HG03025 (cell line): Measurements from ENCODE around the gene TMEM94.
"Not testable (repeated sequence)": the region's sequence is repeated elsewhere in the genome, so short reads cannot be mapped to it uniquely, and the experiment has no call there.

ENCODE experiments used
- ATAC-seq: cut with Tn5 transposase; IDR thresholded peaks from one replicate; pipeline ENCODE4 v1.9.1; 2021; ENCODE audit warnings: mild to moderate bottlenecking, moderate library complexity; ENCODE audit not compliant: unreplicated experiment, low FRiP score

The TMEM94 gene

GRCh38 chr17:75475144-75475835 is 18.9 kb downstream of the TMEM94 start:
- ATAC-seq = no peak

GRCh38 chr17:75475851-75476250 is 19.4 kb downstream of the TMEM94 start:
- no peak for ATAC-seq

- no peak for ATAC-seq
Measured at GRCh38 chr17:75476271-75476671, 19.8 kb downstream of the TMEM94 start.

- no peak for ATAC-seq
Measured at GRCh38 chr17:75476752-75477489, 20.5 kb downstream of the TMEM94 start.

- ATAC-seq = not testable (repeated sequence)
Measured at GRCh38 chr17:75477490-75477862, 21.0 kb downstream of the TMEM94 start.

- ATAC-seq = no peak
Measured at GRCh38 chr17:75478508-75478907, 22.1 kb downstream of the TMEM94 start.

- ATAC-seq = no peak
Measured at GRCh38 chr17:75480281-75480680, 23.8 kb downstream of the TMEM94 start.

GRCh38 chr17:75481194-75482068 is 25.0 kb downstream of the TMEM94 start:
- no peak for ATAC-seq

- ATAC-seq = no peak
Measured at GRCh38 chr17:75482098-75482942, 25.9 kb downstream of the TMEM94 start.

- ATAC-seq = no peak
Measured at GRCh38 chr17:75485688-75486087, 29.3 kb downstream of the TMEM94 start.

GRCh38 chr17:75486151-75486550 is 29.7 kb downstream of the TMEM94 start:
- no peak for ATAC-seq

- no peak for ATAC-seq
Measured at GRCh38 chr17:75486951-75487350, 30.5 kb downstream of the TMEM94 start.

- ATAC-seq = no peak
Measured at GRCh38 chr17:75487351-75488070, 31.1 kb downstream of the TMEM94 start.

GRCh38 chr17:75488693-75489510 is 32.5 kb downstream of the TMEM94 start:
- no peak for ATAC-seq

GRCh38 chr17:75489511-75489955 is 33.1 kb downstream of the TMEM94 start:
- no peak for ATAC-seq

- no peak for ATAC-seq
Measured at GRCh38 chr17:75490173-75490743, 33.8 kb downstream of the TMEM94 start.

GRCh38 chr17:75490953-75491649 is 34.7 kb downstream of the TMEM94 start:
- ATAC-seq = no peak

GRCh38 chr17:75491680-75492079 is 35.2 kb downstream of the TMEM94 start:
- ATAC-seq = no peak
